ENCODE measurements around the gene FAH.

DNA sequence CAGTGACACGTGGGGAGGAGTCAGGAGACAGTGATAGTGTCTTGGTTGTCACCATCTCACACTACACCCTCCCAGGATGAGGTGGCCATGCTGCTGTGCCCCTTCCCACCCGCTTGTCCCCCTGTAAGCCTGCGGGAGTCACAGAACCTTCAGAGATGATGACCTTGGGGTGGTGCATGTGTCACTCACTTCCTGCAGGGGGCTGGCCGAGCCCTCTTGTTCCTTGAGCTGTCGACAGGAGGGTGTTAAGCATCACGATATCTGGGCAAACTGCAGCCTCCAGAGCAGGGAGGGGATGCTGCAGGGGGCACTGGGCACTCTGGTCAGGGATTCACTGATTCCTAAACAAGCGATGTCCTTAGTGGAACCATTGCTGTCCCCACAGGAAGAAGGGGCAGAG, 27.7 kb downstream of the FAH start:
- no peak for TF ChIP-seq POLR2AphosphoS5 (IDR thresholded peaks at IDR 0.05)
- TF ChIP-seq, protein P1, sequence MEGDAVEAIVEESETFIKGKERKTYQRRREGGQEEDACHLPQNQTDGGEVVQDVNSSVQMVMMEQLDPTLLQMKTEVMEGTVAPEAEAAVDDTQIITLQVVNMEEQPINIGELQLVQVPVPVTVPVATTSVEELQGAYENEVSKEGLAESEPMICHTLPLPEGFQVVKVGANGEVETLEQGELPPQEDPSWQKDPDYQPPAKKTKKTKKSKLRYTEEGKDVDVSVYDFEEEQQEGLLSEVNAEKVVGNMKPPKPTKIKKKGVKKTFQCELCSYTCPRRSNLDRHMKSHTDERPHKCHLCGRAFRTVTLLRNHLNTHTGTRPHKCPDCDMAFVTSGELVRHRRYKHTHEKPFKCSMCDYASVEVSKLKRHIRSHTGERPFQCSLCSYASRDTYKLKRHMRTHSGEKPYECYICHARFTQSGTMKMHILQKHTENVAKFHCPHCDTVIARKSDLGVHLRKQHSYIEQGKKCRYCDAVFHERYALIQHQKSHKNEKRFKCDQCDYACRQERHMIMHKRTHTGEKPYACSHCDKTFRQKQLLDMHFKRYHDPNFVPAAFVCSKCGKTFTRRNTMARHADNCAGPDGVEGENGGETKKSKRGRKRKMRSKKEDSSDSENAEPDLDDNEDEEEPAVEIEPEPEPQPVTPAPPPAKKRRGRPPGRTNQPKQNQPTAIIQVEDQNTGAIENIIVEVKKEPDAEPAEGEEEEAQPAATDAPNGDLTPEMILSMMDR (IDR thresholded peaks at IDR 0.05), result no peak
- TF ChIP-seq POLR2A (IDR thresholded peaks at IDR 0.05), result no peak
